ENCODE results near the gene INSYN2B. TPM values are rescaled to one million over a fixed set of nuclear protein-coding genes. Genes with fewer than 3 reads are reported as not detected.

Gene INSYN2B
- polyA plus RNA-seq, 10 donors: 0.05 to 0.36 (median 0.19) TPM

- no peak for DNase-seq
These were observed 46.7 kb downstream of the INSYN2B start for GRCh38 chr5:169933616-169934015.

GRCh38 chr5:169933127-169933526 lies 47.2 kb downstream of the INSYN2B start:
- no peak for DNase-seq

GRCh38 chr5:169923988-169924387 lies 56.3 kb downstream of the INSYN2B start:
- no peak for DNase-seq

- no peak for DNase-seq
These were observed 57.8 kb downstream of the INSYN2B start for GRCh38 chr5:169922474-169922873.

- DNase-seq: no peak
These were observed 58.3 kb downstream of the INSYN2B start for GRCh38 chr5:169921949-169922348.

- no peak for DNase-seq
These were observed 58.9 kb downstream of the INSYN2B start for GRCh38 chr5:169921384-169921783.

- no peak for DNase-seq
These were observed 59.8 kb downstream of the INSYN2B start for GRCh38 chr5:169920474-169920873.

GRCh38 chr5:169918228-169918627 lies 62.1 kb downstream of the INSYN2B start:
- DNase-seq: no peak

GRCh38 chr5:169917500-169917899 lies 62.8 kb downstream of the INSYN2B start:
- no peak for DNase-seq

- peak; percentile 19 to 61 (median 22) for DNase-seq
These were observed 65.5 kb downstream of the INSYN2B start for GRCh38 chr5:169914766-169915165.

- no peak for DNase-seq
These were observed 66.8 kb downstream of the INSYN2B start for GRCh38 chr5:169913479-169913878.

- no peak for DNase-seq
These were observed 68.7 kb downstream of the INSYN2B start for GRCh38 chr5:169911448-169912212.

- DNase-seq: no peak
These were observed 69.9 kb downstream of the INSYN2B start for GRCh38 chr5:169910393-169910792.

- DNase-seq: no peak
These were observed 70.3 kb downstream of the INSYN2B start for GRCh38 chr5:169909945-169910344.

- no peak for DNase-seq
These were observed 71.4 kb downstream of the INSYN2B start for GRCh38 chr5:169908864-169909263.

GRCh38 chr5:169906745-169907649 lies 73.3 kb downstream of the INSYN2B start:
- DNase-seq: no peak

- peak in 1 of 3 donors; percentile 8 for DNase-seq
These were observed 75.3 kb downstream of the INSYN2B start for GRCh38 chr5:169905017-169905416.

GRCh38 chr5:169904508-169904907 lies 75.8 kb downstream of the INSYN2B start:
- peak; percentile 5 to 38 (median 8) for DNase-seq

- peak; percentile 30 to 60 (median 31) for DNase-seq
These were observed 76.2 kb downstream of the INSYN2B start for GRCh38 chr5:169904059-169904458.

- DNase-seq: no peak
These were observed 78.4 kb downstream of the INSYN2B start for GRCh38 chr5:169901896-169902295.

- DNase-seq: no peak
These were observed 82.8 kb downstream of the INSYN2B start for GRCh38 chr5:169897481-169897880.

- DNase-seq: peak in 2 of 3 donors; percentile 9 to 43
These were observed 84.4 kb downstream of the INSYN2B start for GRCh38 chr5:169895926-169896325.

GRCh38 chr5:169893571-169893970 lies 86.7 kb downstream of the INSYN2B start:
- DNase-seq: no peak

Measured in muscle of back (tissue), 11 donors.